GM19397 (cell line): ENCODE results near the gene BCL2L1.

Source experiments
- ATAC-seq: cut with Tn5 transposase; IDR thresholded peaks from one replicate; pipeline ENCODE4 v1.9.1; 2021; ENCODE audit warnings: mild to moderate bottlenecking, moderate library complexity; ENCODE audit not compliant: unreplicated experiment

Gene BCL2L1

GRCh38 chr20:31615416-31615815, 107.3 kb downstream of the BCL2L1 start:
- no peak for ATAC-seq
